Esophagus squamous epithelium (tissue), 4 donors: ENCODE data around the gene OCA2.

Experiments
- CTCF ChIP-seq, 6 experiments: fragments of 450-650 bp in 4 of 6; fragments of 200-600 bp in 2 of 6; sonication (generic) in 2 of 6; IDR thresholded peaks; one replicate each; pipeline ENCODE4 v1.5.1; 2016 to 2019; ENCODE audit warnings: antibody characterized with exemption in 6 of 6, mild to moderate bottlenecking in 4 of 6, moderate library complexity in 4 of 6
- POLR2A ChIP-seq, 4 donors: fragments of 450-650 bp; IDR thresholded peaks; one replicate each; pipeline ENCODE4 v1.6.1; 2017; ENCODE audit warnings: antibody characterized with exemption in 4 of 4, mild to moderate bottlenecking in 4 of 4, moderate library complexity in 3 of 4

GRCh38 chr15:27741226-27741860 is 357.8 kb downstream of the OCA2 start:
- TF ChIP-seq CTCF (IDR thresholded peaks at IDR 0.05): no peak
- TF ChIP-seq POLR2A (IDR thresholded peaks at IDR 0.05): no peak
